ENCODE data around the gene BBOX1.

GRCh38 chr11:26992031-26992541 is 48.5 kb upstream of the BBOX1 start:
- TF ChIP-seq GATA2 (IDR thresholded peaks at IDR 0.05; ENCODE audit: low read depth, low read length), result no peak
- TF ChIP-seq GATA3 (IDR thresholded peaks at IDR 0.05; ENCODE audit: low read depth, low read length), result no peak
